ENCODE results near the gene C1orf226.

- TF ChIP-seq MAX (IDR thresholded peaks at IDR 0.05) (no peak), CREB1 (IDR thresholded peaks at IDR 0.05; ENCODE audit: low read depth) (no peak), ZBTB7A (IDR thresholded peaks at IDR 0.05; ENCODE audit: low read depth) (no peak), RAD21 (IDR thresholded peaks at IDR 0.05; ENCODE audit: low read depth) (no peak), TCF12 (IDR thresholded peaks at IDR 0.05; ENCODE audit: low read depth) (no peak), YY1 (IDR thresholded peaks at IDR 0.05; ENCODE audit: low read depth) (no peak), NFIC (IDR thresholded peaks at IDR 0.05) (no peak), REST (IDR thresholded peaks at IDR 0.05; ENCODE audit: low read depth) (no peak), FOXM1 (IDR thresholded peaks at IDR 0.05; ENCODE audit: borderline replicate concordance, low read depth) (no peak)
Observed at GRCh38 chr1:162366671-162367070, 14.9 kb upstream of the C1orf226 start.
